ENCODE results near the gene MDM1. TPM values are rescaled to one million over a fixed set of nuclear protein-coding genes. Genes with fewer than 3 reads are reported as not detected.

MDM1 gene
- total and polyA plus RNA-seq, 4 donors = 2.0 to 12.9 (median 5.1) TPM

GRCh38 chr12:68350753-68351152 is 18.6 kb upstream of the MDM1 start:
- H3K36me3 ChIP-seq (ENCODE audit: control insufficient read depth in 4 of 4, insufficient read depth in 3 of 4, low read depth in 1 of 4, low read length in 3 of 4) = no peaks in the 10 kb centered on the region
- TF ChIP-seq HNF4A (conservative IDR thresholded peaks at IDR 0.05) = no peak
- no peak for TF ChIP-seq SP1 (IDR thresholded peaks at IDR 0.05)
- WGBS = 87% methylated on average over 3 of the region's 3 CpGs
- no peak overlapping the region for H3K4me3 ChIP-seq (ENCODE audit: low read depth in 1 of 3, low read length in 3 of 3)
- H3K9me3 ChIP-seq (ENCODE audit: control insufficient read depth in 4 of 4, low read length in 3 of 4) = no peaks in the 10 kb centered on the region
- no peak overlapping the region for H3K9ac ChIP-seq (ENCODE audit: low read depth in 1 of 2, low read length in 2 of 2)
- no peaks in the 10 kb centered on the region for H3K4me1 ChIP-seq (ENCODE audit: control insufficient read depth in 4 of 4, insufficient read depth in 4 of 4, low read length in 3 of 4)
- no peaks in the 10 kb centered on the region for H3K27me3 ChIP-seq (ENCODE audit: control insufficient read depth in 4 of 4, insufficient read depth in 4 of 4, low read length in 3 of 4)
- DNase-seq (ENCODE audit: low spot score) = no peak
- no peak overlapping the region for H3K27ac ChIP-seq (ENCODE audit: low read depth in 1 of 2, low read length in 2 of 2)

- H3K36me3 ChIP-seq (ENCODE audit: control insufficient read depth in 4 of 4, insufficient read depth in 3 of 4, low read depth in 1 of 4, low read length in 3 of 4) = no peaks in the 10 kb centered on the region
- H3K4me3 ChIP-seq (ENCODE audit: low read depth in 1 of 3, low read length in 3 of 3) = no peak overlapping the region
- WGBS = 86% methylated on average over 5 of the region's 5 CpGs
- H3K9me3 ChIP-seq (ENCODE audit: control insufficient read depth in 4 of 4, low read length in 3 of 4) = no peaks in the 10 kb centered on the region
- H3K9ac ChIP-seq (ENCODE audit: low read depth in 1 of 2, low read length in 2 of 2) = no peak overlapping the region
- H3K4me1 ChIP-seq (ENCODE audit: control insufficient read depth in 4 of 4, insufficient read depth in 4 of 4, low read length in 3 of 4) = no peaks in the 10 kb centered on the region
- H3K27me3 ChIP-seq (ENCODE audit: control insufficient read depth in 4 of 4, insufficient read depth in 4 of 4, low read length in 3 of 4) = no peaks in the 10 kb centered on the region
- no peak for DNase-seq (ENCODE audit: low spot score)
- no peak for TF ChIP-seq NR2F2 (IDR thresholded peaks at IDR 0.05)
- TF ChIP-seq RAD21 (IDR thresholded peaks at IDR 0.05) = no peak
- TF ChIP-seq CTCF (IDR thresholded peaks at IDR 0.05; ENCODE audit: low read depth, low read length, missing input control) = no peak
- TF ChIP-seq SP1 (IDR thresholded peaks at IDR 0.05) = no peak
- no peak for TF ChIP-seq RXRA (IDR thresholded peaks at IDR 0.05)
- TF ChIP-seq ATF3 (IDR thresholded peaks at IDR 0.05) = no peak
- TF ChIP-seq EGR1 (IDR thresholded peaks at IDR 0.05; ENCODE audit: low read depth in 2 of 2) = no peak
- TF ChIP-seq FOXA1 (IDR thresholded peaks at IDR 0.05) = no peak
- H3K27ac ChIP-seq (ENCODE audit: low read depth in 1 of 2, low read length in 2 of 2) = no peak overlapping the region
Measured at GRCh38 chr12:68349921-68350606, 17.9 kb upstream of the MDM1 start.

- H3K9ac ChIP-seq (ENCODE audit: low read depth in 1 of 2, low read length in 2 of 2) = no peak overlapping the region
- no peaks in the 10 kb centered on the region for H3K9me3 ChIP-seq (ENCODE audit: control insufficient read depth in 4 of 4, low read length in 3 of 4)
- no peak overlapping the region for H3K4me3 ChIP-seq (ENCODE audit: low read depth in 1 of 3, low read length in 3 of 3)
- no peaks in the 10 kb centered on the region for H3K4me1 ChIP-seq (ENCODE audit: control insufficient read depth in 4 of 4, insufficient read depth in 4 of 4, low read length in 3 of 4)
- no peak overlapping the region for H3K27ac ChIP-seq (ENCODE audit: low read depth in 1 of 2, low read length in 2 of 2)
- no peaks in the 10 kb centered on the region for H3K36me3 ChIP-seq (ENCODE audit: control insufficient read depth in 4 of 4, insufficient read depth in 3 of 4, low read depth in 1 of 4, low read length in 3 of 4)
- DNase-seq (ENCODE audit: low spot score) = no peak
- TF ChIP-seq RAD21 (IDR thresholded peaks at IDR 0.05) (no peak), CTCF (IDR thresholded peaks at IDR 0.05; ENCODE audit: low read depth, low read length, missing input control) (no peak), FOXA1 (IDR thresholded peaks at IDR 0.05) (no peak), EGR1 (IDR thresholded peaks at IDR 0.05; ENCODE audit: low read depth in 2 of 2) (no peak), TAF1 (conservative IDR thresholded peaks at IDR 0.05) (no peak), REST (IDR thresholded peaks at IDR 0.05) (no peak), FOXA2 (IDR thresholded peaks at IDR 0.05) (no peak), ZBTB33 (IDR thresholded peaks at IDR 0.05) (no peak), RXRA (IDR thresholded peaks at IDR 0.05) (no peak), HNF4A (conservative IDR thresholded peaks at IDR 0.05) (no peak), NR2F2 (IDR thresholded peaks at IDR 0.05) (no peak), YY1 (IDR thresholded peaks at IDR 0.05) (no peak)
- WGBS = 68% methylated on average over 2 of the region's 2 CpGs
- H3K27me3 ChIP-seq (ENCODE audit: control insufficient read depth in 4 of 4, insufficient read depth in 4 of 4, low read length in 3 of 4) = no peaks in the 10 kb centered on the region
Measured at GRCh38 chr12:68349220-68349621, 17.1 kb upstream of the MDM1 start.
